ENCODE data around the gene TUBB1.

Gene TUBB1

DNA sequence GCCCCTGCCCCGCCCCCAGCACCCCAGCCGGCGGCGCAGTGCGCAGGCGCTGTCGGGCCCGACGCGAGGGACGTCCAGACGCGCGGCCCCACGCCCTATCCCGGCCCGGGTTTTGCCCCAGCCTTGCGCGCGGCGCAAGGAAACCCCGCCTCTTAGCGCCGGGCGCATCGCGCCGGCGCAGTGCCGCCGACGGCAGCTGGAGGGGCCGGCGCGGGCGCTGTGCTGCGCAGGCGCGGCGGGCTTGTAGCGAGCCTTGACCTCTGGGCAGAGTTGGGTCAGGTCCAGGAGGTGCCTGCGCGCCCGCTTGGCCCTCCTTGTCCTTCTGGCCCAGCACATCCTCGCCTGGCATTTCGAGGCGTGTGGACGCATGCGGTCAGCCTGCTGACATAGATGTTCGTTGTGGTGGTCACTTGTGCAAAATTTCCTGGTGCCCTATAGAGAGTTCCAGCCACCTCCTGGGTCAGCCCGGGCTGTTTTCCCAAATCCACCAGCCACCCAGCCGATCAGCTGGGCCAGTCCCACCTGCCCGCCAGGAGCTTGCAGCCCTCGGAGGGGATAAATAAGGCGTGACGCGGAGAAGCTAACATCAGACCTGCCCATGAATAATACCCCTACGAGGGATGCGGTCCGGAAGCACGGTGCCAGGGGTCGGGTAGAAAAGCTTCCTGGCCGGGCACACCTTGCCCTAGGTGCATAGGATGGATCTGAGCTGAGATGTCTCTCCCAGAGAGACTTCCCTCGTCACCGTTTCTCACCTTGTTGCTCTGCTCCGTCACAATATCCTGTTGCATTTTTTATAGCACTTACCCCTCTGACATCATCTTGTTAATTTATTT, 23.8 kb downstream of the TUBB1 start:
- peak; percentile 99 for DNase-seq (ENCODE audit: low spot score)

GRCh38 chr20:59043698-59044097, 24.5 kb downstream of the TUBB1 start:
- no peak for DNase-seq (ENCODE audit: low spot score)

DNA sequence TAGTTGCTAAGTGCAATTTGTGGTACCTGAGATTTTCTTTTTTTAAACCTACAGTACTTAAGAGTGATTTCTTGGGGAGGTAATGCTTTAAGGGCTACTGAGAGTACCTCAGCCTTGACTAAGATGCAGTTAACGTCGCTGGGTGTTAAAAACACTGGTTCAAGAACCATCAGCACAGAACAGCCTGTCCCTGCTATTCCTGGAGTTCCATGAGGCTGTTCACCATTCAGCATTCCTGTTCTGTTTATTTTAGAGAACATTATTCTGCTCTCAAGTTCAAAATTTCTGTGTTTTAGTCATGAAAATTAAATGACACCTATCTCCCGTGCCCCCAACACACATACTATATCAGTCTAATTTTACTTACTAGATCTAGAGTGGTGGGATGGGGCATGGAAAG, 25.1 kb downstream of the TUBB1 start:
- DNase-seq (ENCODE audit: low spot score) = no peak

GRCh38 chr20:59044796-59045195, 25.6 kb downstream of the TUBB1 start:
- no peak for DNase-seq (ENCODE audit: low spot score)

GRCh38 chr20:59046862-59047261, 27.6 kb downstream of the TUBB1 start:
- DNase-seq (ENCODE audit: low spot score) = no peak

DNA sequence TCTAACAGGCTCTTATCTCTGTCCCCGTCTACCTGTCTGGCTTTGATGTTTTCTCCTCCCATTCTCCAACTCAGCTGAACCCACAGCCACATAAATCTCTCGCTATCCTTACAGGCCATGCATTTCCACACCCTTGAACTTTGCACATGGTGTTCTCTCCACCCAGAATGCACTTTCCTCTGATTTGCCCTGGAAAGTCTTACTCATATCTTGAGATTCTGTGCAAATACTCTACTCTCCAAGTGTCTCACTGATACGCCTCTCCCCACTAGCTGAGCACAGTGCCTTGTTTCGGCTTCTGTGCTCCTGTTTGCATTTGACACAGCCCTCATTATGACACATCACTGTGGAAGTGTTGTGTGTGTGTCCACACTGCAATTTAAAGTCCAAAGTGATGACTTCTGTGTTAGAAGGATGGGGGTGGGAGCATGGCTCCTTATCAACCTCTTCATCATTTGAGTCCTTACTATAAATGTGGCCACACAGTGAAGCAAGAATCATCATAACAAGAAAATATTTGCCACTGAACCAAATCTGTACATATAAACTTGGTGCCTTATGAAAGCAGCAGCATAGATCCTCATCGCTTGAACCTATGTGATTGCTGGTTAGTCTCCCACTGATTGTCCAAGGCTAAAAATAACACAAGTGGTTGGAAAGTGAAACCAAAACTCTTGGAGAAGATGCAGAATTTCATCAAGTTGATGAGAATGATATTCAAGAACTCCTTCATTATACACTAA, 28.9 kb downstream of the TUBB1 start:
- DNase-seq (ENCODE audit: low spot score) = no peak

GRCh38 chr20:59048681-59049030, 29.4 kb downstream of the TUBB1 start:
- DNase-seq (ENCODE audit: low spot score) = no peak

DNA sequence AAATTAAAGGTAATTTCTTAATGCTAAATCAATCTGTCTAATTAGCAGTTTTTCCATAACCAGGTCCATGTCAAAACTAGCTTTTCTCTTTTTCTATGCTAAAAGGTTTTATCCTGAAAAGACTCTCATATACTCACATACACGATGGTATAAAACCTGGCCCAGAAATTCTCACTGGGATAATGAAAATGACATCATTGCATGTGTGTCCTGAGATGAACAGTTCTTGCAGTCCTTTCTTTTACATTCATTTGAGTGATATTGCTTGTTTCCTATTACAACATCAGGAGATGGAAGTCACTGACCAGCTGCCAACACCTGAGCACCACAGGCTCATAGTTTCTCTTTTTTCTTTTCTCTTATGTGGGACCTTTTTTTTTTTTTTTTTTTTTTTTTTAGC, 31.2 kb downstream of the TUBB1 start:
- DNase-seq (ENCODE audit: low spot score) = no peak

DNA sequence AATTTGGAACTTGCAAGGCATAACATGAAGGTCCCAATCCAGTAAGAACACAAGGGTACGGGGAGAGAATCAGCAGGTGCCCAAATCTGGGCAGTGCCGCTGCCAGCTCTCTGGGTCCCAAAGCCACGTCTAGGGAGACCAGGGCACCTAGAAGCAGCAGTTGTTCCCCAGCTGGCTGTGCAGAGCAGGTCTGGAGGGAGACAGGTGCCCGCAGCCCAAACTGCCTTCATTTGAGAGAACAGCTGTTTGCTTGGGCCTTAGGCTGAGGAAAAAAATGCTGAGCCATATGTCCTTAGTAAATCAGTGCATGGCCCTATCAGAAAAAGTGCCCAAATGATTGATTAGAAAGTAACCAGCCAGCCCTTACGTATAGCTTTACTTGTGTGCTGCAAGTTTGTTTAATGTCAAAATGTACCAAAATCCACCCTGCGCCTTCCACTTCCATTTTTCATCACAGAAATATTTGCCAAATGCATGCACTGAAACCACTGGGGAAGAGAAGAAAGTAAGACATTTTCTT, 32.5 kb downstream of the TUBB1 start:
- no peak for DNase-seq (ENCODE audit: low spot score)

DNA sequence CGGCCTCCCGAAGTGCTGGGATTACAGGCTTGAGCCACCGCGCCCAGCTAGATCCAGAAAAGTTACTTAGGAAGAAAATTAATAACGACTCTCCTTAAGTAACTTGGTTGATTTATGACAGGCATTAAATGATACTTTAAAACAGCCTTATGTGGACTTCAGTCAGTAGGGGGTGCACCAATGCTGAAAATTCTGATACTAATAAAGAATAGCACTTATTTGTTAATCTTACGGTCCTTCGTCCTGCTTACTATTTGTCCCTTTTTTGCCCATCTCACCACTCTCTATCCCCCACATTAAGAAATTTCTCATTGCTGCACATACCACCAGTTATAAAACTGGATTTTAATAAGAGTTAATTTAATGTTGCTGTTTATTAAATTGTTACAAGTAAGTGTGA, 36.1 kb downstream of the TUBB1 start:
- DNase-seq (ENCODE audit: low spot score) = no peak

DNA sequence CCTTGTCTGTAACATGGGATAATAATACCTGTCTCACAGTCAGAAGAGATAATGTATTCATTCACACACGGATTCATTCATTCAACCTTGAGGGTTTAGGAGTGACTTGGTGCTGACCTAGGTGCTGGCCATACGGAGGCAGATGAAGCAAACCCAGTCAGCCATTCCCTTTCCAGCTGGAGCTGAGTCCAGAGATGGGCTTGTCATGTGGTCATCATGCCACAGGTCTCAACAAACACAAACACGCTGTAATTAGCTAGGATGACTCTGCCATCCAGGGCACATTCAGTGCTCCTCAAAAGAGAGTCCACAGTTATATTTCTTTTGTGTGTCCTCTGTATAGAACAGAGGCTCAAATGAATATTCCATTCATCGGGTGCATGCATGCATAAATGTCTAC, 42.9 kb downstream of the TUBB1 start:
- no peak for DNase-seq (ENCODE audit: low spot score)

GRCh38 chr20:59063358-59064213, 44.4 kb downstream of the TUBB1 start:
- peak; percentile 16 for DNase-seq (ENCODE audit: low spot score)

DNA sequence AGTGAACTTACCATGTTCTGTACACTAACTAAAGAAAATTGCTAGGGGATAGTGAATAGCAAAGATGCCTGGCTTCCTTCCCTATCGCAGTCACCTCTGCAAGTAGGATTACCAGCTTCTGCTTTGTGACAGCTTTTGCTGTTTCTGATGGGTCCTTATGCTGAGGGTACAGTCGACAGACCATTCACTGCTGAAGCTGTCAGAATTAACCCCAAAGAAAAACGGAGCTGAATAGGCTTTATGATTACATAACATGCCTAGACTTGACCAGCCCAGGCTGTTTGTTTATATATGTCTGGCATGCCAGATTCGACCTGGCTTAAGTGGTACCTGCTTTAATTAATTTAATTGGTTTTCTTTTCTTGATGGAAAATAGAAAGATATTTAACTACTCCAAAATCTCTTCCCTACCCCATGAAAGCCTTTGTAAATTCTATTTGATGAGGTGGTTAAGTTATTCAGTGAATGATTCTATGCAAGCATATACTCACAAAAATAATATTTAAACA, 45.0 kb downstream of the TUBB1 start:
- no peak for DNase-seq (ENCODE audit: low spot score)

DNA sequence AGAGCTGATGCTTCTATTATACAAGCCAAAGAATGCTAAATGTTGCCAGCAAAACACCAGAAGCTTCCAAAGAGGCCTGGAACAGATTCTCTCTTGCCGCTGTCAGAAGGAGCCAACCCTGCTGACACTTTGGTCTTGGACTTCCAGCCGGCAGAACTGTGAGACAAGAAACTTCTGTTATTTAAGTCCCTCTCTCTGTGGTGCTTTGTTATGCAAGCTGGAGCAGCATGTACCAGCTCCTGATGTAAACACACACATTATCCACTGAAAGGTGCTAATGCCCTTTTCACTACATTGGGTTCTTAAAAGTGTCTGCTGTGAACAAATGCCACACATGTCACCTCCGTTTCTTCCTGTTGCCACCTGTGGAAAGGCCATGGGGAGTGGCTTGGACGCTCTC, 49.3 kb downstream of the TUBB1 start:
- no peak for DNase-seq (ENCODE audit: low spot score)

DNA sequence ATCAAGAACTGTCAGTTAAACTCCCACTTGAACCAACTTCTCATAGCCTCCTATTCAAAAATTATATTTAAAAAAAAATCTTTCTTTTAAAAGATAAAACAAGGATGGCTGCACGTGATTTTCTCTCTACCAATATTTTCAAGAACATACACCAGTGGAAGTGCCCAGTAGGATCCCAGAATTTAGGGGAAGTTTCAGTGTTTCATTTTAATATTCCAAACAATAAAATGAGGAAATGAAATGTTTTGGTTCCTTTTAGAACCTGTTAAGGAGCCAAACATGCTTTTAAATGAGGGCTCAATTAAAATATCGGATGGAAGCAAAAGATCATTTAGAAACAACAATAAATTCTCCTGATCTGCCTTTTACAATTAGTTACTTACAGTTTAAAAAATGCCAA, 49.8 kb downstream of the TUBB1 start:
- DNase-seq (ENCODE audit: low spot score) = no peak

DNA sequence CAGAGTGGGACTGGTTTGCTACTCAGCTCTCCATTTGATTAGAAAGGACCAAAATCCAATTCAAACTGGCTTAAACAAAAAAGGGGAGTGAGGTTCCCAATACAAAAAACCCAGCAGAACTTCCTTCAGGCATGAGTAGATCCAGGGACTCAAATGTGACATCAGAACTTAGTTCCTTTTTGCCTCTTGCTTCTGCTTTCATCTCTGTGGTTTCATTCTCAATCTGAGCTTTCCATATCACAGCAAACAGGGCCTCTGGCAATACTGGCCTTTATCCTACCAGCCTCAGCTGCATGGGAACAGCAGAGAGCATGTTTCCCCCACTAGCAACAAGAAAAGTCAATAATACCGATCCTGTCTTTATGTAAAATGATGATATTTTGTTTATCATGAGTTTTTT, 52.0 kb downstream of the TUBB1 start:
- no peak for DNase-seq (ENCODE audit: low spot score)

- DNase-seq (ENCODE audit: low spot score) = no peak
Measured at GRCh38 chr20:59073582-59073981, 54.4 kb downstream of the TUBB1 start.

DNA sequence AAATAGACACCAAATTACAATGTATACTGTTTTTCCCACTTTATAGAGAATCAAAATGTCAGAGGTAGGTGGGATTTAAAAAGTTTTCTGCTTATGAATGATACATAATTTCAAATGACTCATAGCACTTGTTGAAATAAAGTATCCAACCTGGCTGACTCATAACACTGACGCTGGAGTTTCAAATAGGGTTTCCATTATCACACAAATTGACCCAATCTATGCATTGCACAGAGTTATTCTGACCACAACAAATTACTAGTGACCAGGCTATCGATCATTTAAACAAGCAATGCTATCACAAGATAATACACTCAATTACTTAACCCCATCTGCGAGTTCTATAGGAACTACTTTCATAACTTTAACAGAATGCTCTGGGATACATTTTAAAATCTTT, 55.2 kb downstream of the TUBB1 start:
- no peak for DNase-seq (ENCODE audit: low spot score)

GRCh38 chr20:59075934-59076508, 56.8 kb downstream of the TUBB1 start:
- no peak for DNase-seq (ENCODE audit: low spot score)
